Smooth muscle cell (in vitro differentiated cells): ENCODE measurements around the gene LRRC51. TPM values are rescaled to one million over a fixed set of nuclear protein-coding genes. Genes with fewer than 3 reads are reported as not detected.
A peak's percentile ranks its signal among the peaks of the same experiment; 100 is the strongest.

Experiments used
- DNase-seq: peaks from one replicate; lab custom pipeline; 2025; ENCODE audit not compliant: unreplicated experiment; lab: John Stamatoyannopoulos, UW
- H2AFZ ChIP-seq: fragments of 200-600 bp; sonication (generic); 2 replicates; pipeline ENCODE4 v1.6.0; 2016; ENCODE audit warnings: antibody characterized with exemption, low read depth, mild to moderate bottlenecking
- H3F3A ChIP-seq: fragments of 200-600 bp; sonication (generic); 2 replicates; pipeline ENCODE4 v1.6.0; 2017; ENCODE audit warnings: antibody characterized with exemption, low read depth
- H3K27ac ChIP-seq: fragments of 200-600 bp; sonication (generic); 2 replicates; pipeline ENCODE4 v1.5.1; 2016; ENCODE audit warnings: low read depth, mild to moderate bottlenecking
- H3K27me3 ChIP-seq: fragments of 200-600 bp; sonication (generic); 2 replicates; pipeline ENCODE4 v1.6.1; 2016; ENCODE audit warnings: low read depth, mild to moderate bottlenecking
- H3K36me3 ChIP-seq: fragments of 200-600 bp; sonication (generic); 2 replicates; pipeline ENCODE4 v1.5.1; 2016; ENCODE audit warnings: low read depth
- H3K4me1 ChIP-seq: fragments of 200-600 bp; sonication (generic); 2 replicates; pipeline ENCODE4 v1.5.1; 2016; ENCODE audit warnings: low read depth
- H3K4me2 ChIP-seq: fragments of 200-600 bp; sonication (generic); 2 replicates; pipeline ENCODE4 v1.6.0; 2016; ENCODE audit warnings: mild to moderate bottlenecking
- H3K4me3 ChIP-seq: fragments of 200-600 bp; sonication (generic); 2 replicates; pipeline ENCODE4 v1.5.1; 2016; ENCODE audit warnings: mild to moderate bottlenecking
- H3K79me2 ChIP-seq: fragments of 200-600 bp; sonication (generic); 2 replicates; pipeline ENCODE4 v1.6.0; 2016; ENCODE audit warnings: low read depth, mild to moderate bottlenecking
- H3K9ac ChIP-seq: fragments of 200-600 bp; sonication (generic); 2 replicates; pipeline ENCODE4 v1.6.0; 2016; ENCODE audit warnings: low read depth
- H3K9me3 ChIP-seq: fragments of 200-600 bp; sonication (generic); replicated peaks from 2 replicates; pipeline ENCODE4 v1.5.1; 2016; ENCODE audit warnings: low read depth
- H4K20me1 ChIP-seq: fragments of 200-600 bp; sonication (generic); 2 replicates; pipeline ENCODE4 v1.6.0; 2016; ENCODE audit warnings: low read depth
- WGBS: methylation state at CpG from one replicate; pipeline ENCODE4 v1.1.7; 2016; ENCODE audit warnings: low lambda C conversion rate; 5-methylcytosine and 5-hydroxymethylcytosine counted together
- polyA plus RNA-seq: library from polyadenylated mRNA; unstranded; fragments of >200 nt; fragmentation: Nextera tagmentation; extraction: Ambion mirVana; gene quantifications from 2 replicates; pipeline ENCODE4 v1.2.1, GENCODE V29; 2016
- total RNA-seq: library from RNA; depleted of rRNA; stranded (reverse); fragments of >200 nt; gene quantifications from 2 replicates; pipeline ENCODE4 v1.2.3, GENCODE V29; 2014
- TF ChIP-seq, protein P1 (sequence below): fragments of 200-600 bp; sonication (generic); IDR thresholded peaks from 2 replicates; pipeline ENCODE4 v1.5.1; 2017; ENCODE audit warnings: borderline replicate concordance, mild to moderate bottlenecking, antibody characterized with exemption; ENCODE audit not compliant: insufficient read depth, poor library complexity, severe bottlenecking

The LRRC51 gene
- total and polyA plus RNA-seq, 2 experiments from 2014 or later: 1.1 to 6.1 TPM

DNA sequence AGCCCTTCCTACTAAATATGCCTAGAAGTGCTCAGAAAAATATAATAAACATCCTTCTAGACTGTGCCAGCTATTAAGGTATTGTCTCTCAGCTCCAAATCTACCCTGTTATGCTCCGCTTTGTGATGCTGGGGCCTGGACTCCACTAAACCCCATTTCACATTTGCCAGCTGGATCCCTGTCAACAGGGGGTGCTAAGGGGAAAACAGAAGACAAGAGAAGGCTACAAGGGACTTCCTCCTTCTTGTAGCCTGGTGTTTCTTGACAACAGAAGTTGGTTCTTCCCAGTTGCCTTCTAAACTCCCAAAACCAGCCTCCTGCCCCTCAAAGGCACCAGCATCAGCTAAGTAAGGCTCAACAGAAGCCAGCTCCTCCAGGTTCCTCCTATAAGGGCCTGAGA lies 5.5 kb upstream of the LRRC51 start:
- no peak overlapping the region for H3K4me3 ChIP-seq
- H3K27me3 ChIP-seq: no peaks in the 10 kb centered on the region
- TF ChIP-seq, protein P1, sequence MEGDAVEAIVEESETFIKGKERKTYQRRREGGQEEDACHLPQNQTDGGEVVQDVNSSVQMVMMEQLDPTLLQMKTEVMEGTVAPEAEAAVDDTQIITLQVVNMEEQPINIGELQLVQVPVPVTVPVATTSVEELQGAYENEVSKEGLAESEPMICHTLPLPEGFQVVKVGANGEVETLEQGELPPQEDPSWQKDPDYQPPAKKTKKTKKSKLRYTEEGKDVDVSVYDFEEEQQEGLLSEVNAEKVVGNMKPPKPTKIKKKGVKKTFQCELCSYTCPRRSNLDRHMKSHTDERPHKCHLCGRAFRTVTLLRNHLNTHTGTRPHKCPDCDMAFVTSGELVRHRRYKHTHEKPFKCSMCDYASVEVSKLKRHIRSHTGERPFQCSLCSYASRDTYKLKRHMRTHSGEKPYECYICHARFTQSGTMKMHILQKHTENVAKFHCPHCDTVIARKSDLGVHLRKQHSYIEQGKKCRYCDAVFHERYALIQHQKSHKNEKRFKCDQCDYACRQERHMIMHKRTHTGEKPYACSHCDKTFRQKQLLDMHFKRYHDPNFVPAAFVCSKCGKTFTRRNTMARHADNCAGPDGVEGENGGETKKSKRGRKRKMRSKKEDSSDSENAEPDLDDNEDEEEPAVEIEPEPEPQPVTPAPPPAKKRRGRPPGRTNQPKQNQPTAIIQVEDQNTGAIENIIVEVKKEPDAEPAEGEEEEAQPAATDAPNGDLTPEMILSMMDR: peak; percentile 8
- peak overlapping the region; percentile 81 for H3K27ac ChIP-seq
- no peaks in the 10 kb centered on the region for H3K9me3 ChIP-seq
- no peak for DNase-seq
- peaks cover 48% of the 10 kb centered on the region for H3K4me1 ChIP-seq
- peaks cover 39% of the 10 kb centered on the region for H3F3A ChIP-seq
- H3K4me2 ChIP-seq: peak overlapping the region; percentile 68
- no peaks in the 10 kb centered on the region for H4K20me1 ChIP-seq
- H3K9ac ChIP-seq: peak overlapping the region; percentile 44
- 89% methylated on average over 1 of the region's 1 CpG for WGBS
- H3K36me3 ChIP-seq: no peaks in the 10 kb centered on the region
- H3K79me2 ChIP-seq: peaks cover 73% of the 10 kb centered on the region
- no peak overlapping the region for H2AFZ ChIP-seq

DNA sequence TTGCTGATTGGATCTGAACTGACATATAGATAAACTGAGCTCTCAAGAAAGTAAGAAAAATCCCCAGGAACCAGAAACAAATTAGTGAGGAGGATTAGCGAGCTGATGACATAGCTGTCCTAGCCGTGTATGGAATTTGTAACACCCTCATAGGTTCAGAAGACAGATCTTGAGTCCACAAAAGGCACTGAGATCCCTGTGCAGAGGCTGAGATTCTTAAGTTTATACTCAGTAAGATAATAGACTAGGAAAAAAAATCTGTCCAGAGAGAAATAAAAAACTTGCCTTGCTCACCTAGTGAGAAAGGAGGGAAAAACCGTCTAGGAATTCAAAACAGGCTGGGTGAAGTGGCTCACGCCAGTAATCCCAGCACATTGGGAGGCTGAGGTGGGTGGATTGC lies 4.9 kb upstream of the LRRC51 start:
- H4K20me1 ChIP-seq: no peaks in the 10 kb centered on the region
- no peak overlapping the region for H3K4me3 ChIP-seq
- peaks cover 38% of the 10 kb centered on the region for H3F3A ChIP-seq
- H3K36me3 ChIP-seq: no peaks in the 10 kb centered on the region
- no peaks in the 10 kb centered on the region for H3K27me3 ChIP-seq
- WGBS: 23% methylated on average over 4 of the region's 4 CpGs
- peaks cover 44% of the 10 kb centered on the region for H3K4me1 ChIP-seq
- H3K79me2 ChIP-seq: peaks cover 71% of the 10 kb centered on the region
- DNase-seq: no peak
- H3K27ac ChIP-seq: peak overlapping the region; percentile 81
- TF ChIP-seq, protein P1: no peak
- no peak overlapping the region for H2AFZ ChIP-seq
- no peaks in the 10 kb centered on the region for H3K9me3 ChIP-seq
- peak overlapping the region; percentile 44 for H3K9ac ChIP-seq
- H3K4me2 ChIP-seq: peak overlapping the region; percentile 68

- Histone ChIP-seq H4K20me1 (no peaks in the 10 kb centered on the region), H3K4me3 (peak overlapping the region; percentile 82), H3K9me3 (no peaks in the 10 kb centered on the region), H3K79me2 (peaks cover 56% of the 10 kb centered on the region), H3K4me1 (peaks cover 24% of the 10 kb centered on the region), H3K9ac (peak overlapping the region; percentile 62), H3K36me3 (no peaks in the 10 kb centered on the region), H3F3A (peaks cover 20% of the 10 kb centered on the region), H3K27ac (peak overlapping the region; percentile 92), H2AFZ (peak overlapping the region; percentile 28), H3K27me3 (no peaks in the 10 kb centered on the region), H3K4me2 (peak overlapping the region; percentile 87)
- WGBS: 26% methylated on average over 6 of the region's 6 CpGs
- no peak for DNase-seq
- TF ChIP-seq, protein P1: no peak
These were observed 2.2 kb upstream of the LRRC51 start for GRCh38 chr11:72078477-72078876.

- no peak overlapping the region for H2AFZ ChIP-seq
- TF ChIP-seq, protein P1: no peak
- no peaks in the 10 kb centered on the region for H3K27me3 ChIP-seq
- H3K4me3 ChIP-seq: peak overlapping the region; percentile 82
- H3K9ac ChIP-seq: peak overlapping the region; percentile 78
- H3K36me3 ChIP-seq: no peaks in the 10 kb centered on the region
- 6% methylated on average over 14 of the region's 16 CpGs for WGBS
- peaks cover 45% of the 10 kb centered on the region for H3K79me2 ChIP-seq
- no peaks in the 10 kb centered on the region for H3K9me3 ChIP-seq
- no peaks in the 10 kb centered on the region for H4K20me1 ChIP-seq
- peak overlapping the region; percentile 87 for H3K4me2 ChIP-seq
- peaks cover 16% of the 10 kb centered on the region for H3F3A ChIP-seq
- peak overlapping the region; percentile 92 for H3K27ac ChIP-seq
- H3K4me1 ChIP-seq: peaks cover 22% of the 10 kb centered on the region
- DNase-seq: no peak
These were observed 778 bp upstream of the LRRC51 start for GRCh38 chr11:72079819-72080325.
